ENCODE data around the gene ZNF280D. TPM values are rescaled to one million over a fixed set of nuclear protein-coding genes. Genes with fewer than 3 reads are reported as not detected.

ZNF280D gene
- total RNA-seq, 4 donors from 2014 or later = 22.4 to 79.2 (median 43.3) TPM

DNA sequence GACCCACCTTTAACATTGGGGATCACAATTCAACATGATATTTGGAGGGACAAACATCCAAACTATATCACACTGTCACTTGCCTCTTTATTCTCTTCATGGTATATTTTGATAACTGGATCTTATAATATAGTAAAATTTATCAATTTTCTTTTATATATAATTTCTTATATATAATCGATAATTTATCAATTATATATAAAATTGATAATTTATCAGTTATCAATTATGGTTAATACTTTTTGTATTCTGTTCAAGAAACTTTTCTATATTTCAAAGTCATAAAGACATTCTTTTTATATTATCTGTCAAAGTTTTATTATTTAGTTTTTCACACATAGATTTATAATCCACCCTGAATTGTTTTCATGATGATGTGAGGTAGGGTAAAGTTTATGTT is 132.9 kb downstream of the ZNF280D start:
- intact Hi-C loops (cut with DNase I; ENCODE audit: low total_unique reads) (no loop called here), in situ Hi-C loops (cut with MboI; ENCODE audit: low pct_ligation_motif_present in 1 of 4, low pct_unique_long_range_greater_than_20kb in 1 of 4, low sequenced_read_pairs in 3 of 4) (no loop called here)

GRCh38 chr15:56598991-56599390 is 134.3 kb downstream of the ZNF280D start:
- no peak overlapping the region for H3K27ac ChIP-seq
- no peak overlapping the region for H3K4me3 ChIP-seq
- peaks cover 14 to 17% of the 10 kb centered on the region in 2 donors for H3K9me3 ChIP-seq
- no peaks in the 10 kb centered on the region for H3K27me3 ChIP-seq
- no peak for DNase-seq
- in situ Hi-C loops (cut with MboI; ENCODE audit: low pct_ligation_motif_present in 1 of 4, low pct_unique_long_range_greater_than_20kb in 1 of 4, low sequenced_read_pairs in 3 of 4) (no loop called here), intact Hi-C loops (cut with DNase I; ENCODE audit: low total_unique reads) (no loop called here)
- TF ChIP-seq EP300 (IDR thresholded peaks at IDR 0.05; ENCODE audit: low read depth) (no peak), POLR2AphosphoS5 (IDR thresholded peaks at IDR 0.05) (no peak), CTCF (IDR thresholded peaks at IDR 0.05) (no peak), POLR2A (IDR thresholded peaks at IDR 0.05) (no peak)
- H3K4me1 ChIP-seq = no peaks in the 10 kb centered on the region
- 94 to 95% methylated on average over 2 to 5 of the region's 5 CpGs for WGBS, 2 donors (ENCODE audit: low coverage in 1 of 2)
- H3K36me3 ChIP-seq = no peaks in the 10 kb centered on the region

More for the DNA sequence above, 132.9 kb downstream of the ZNF280D start:
- H3K36me3 ChIP-seq = no peaks in the 10 kb centered on the region
- no peak for DNase-seq
- TF ChIP-seq POLR2AphosphoS5 (IDR thresholded peaks at IDR 0.05) (no peak), CTCF (IDR thresholded peaks at IDR 0.05) (no peak), EP300 (IDR thresholded peaks at IDR 0.05; ENCODE audit: low read depth) (no peak), POLR2A (IDR thresholded peaks at IDR 0.05) (no peak)
- no peaks in the 10 kb centered on the region for H3K4me1 ChIP-seq
- H3K27me3 ChIP-seq = no peaks in the 10 kb centered on the region
- H3K27ac ChIP-seq = no peak overlapping the region
- H3K4me3 ChIP-seq = no peak overlapping the region
- H3K9me3 ChIP-seq = peaks cover 14 to 17% of the 10 kb centered on the region in 2 donors
- 92 to 100% methylated on average over 1 of the region's 1 CpG for WGBS, 2 donors (ENCODE audit: low coverage in 1 of 2)

DNA sequence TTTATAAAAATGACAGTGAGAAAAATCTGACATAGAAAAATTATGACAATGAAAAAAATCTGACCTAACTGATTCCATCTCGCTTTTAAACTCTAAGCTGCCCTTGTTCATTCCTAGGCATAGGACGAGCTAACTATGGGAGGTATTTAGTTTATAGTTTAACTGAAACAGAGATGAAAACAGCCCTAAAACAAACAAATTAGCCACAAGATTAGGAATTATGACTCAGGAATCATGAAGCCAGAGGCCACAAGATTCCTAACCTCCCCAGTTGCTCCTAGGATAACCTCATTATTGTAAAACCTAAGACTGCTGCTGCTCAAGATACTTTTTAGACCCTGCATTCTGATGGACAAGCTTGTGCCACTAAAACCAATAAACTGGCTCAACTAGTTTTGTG is 145.6 kb downstream of the ZNF280D start:
- no peak overlapping the region for H3K4me3 ChIP-seq
- intact Hi-C loops (cut with DNase I; ENCODE audit: low total_unique reads) (no loop called here), in situ Hi-C loops (cut with MboI; ENCODE audit: low pct_ligation_motif_present in 1 of 4, low pct_unique_long_range_greater_than_20kb in 1 of 4, low sequenced_read_pairs in 3 of 4) (no loop called here)
- H3K27ac ChIP-seq = no peak overlapping the region
- WGBS, 2 donors (ENCODE audit: low coverage in 1 of 2) = 86 to 93% methylated on average over 2 of the region's 2 CpGs
- no peaks in the 10 kb centered on the region for H3K27me3 ChIP-seq
- no peaks in the 10 kb centered on the region for H3K36me3 ChIP-seq
- no peak for DNase-seq
- peaks cover 10 to 18% of the 10 kb centered on the region in 2 donors for H3K9me3 ChIP-seq
- H3K4me1 ChIP-seq = no peaks in the 10 kb centered on the region
- no peak for TF ChIP-seq POLR2AphosphoS5 (IDR thresholded peaks at IDR 0.05)
- no peak for TF ChIP-seq POLR2A (IDR thresholded peaks at IDR 0.05)
- TF ChIP-seq EP300 (IDR thresholded peaks at IDR 0.05; ENCODE audit: low read depth) = no peak

DNA sequence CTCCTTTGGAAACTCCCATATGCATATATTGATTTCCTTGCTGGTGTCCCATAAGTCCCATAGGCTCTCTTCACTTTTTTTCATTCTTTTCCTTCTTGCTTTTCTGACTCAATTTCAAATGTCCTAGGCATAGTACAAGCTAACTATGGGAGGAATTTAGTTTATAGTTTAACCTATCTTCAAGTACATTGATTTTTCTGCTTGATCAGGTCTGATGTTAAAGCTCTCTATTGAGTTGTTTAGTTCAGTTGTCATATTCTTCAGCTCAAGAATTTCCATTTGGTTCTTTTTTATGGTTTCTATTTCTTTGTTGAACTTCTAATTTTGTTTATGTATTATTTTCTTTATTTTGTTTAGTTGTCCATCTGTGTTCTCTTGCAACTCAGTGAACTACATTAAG is 147.1 kb downstream of the ZNF280D start:
- intact Hi-C loops (cut with DNase I; ENCODE audit: low total_unique reads) = no loop called here
- Histone ChIP-seq H3K4me1 (no peaks in the 10 kb centered on the region), H3K27ac (no peak overlapping the region), H3K9me3 (peaks cover 10 to 18% of the 10 kb centered on the region in 2 donors), H3K36me3 (no peaks in the 10 kb centered on the region), H3K27me3 (no peaks in the 10 kb centered on the region), H3K4me3 (no peak overlapping the region)
- in situ Hi-C loops (cut with MboI; ENCODE audit: low pct_ligation_motif_present in 1 of 4, low pct_unique_long_range_greater_than_20kb in 1 of 4, low sequenced_read_pairs in 3 of 4) = no loop called here
- no peak for DNase-seq
- no peak for TF ChIP-seq POLR2AphosphoS5 (IDR thresholded peaks at IDR 0.05)

DNA sequence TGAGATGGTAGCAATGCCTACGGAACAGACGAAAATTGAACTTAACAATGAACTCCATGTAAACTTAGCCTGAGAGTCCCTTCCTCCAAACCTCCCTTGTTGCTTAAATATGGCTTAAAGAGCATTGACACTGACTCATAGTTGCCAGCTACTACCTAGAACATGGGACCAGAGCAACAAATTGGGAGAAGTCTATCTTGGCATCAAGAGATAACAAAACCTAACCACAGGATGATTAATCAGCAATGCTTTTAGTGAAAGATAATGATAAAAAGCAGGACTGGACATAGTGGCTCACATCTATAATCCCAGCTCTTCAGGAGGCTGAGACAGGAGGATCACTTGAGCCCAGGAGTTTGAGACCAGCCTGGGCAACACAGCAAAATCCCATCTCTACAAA is 150.5 kb downstream of the ZNF280D start:
- 86 to 90% methylated on average over 2 of the region's 2 CpGs for WGBS, 2 donors (ENCODE audit: low coverage in 1 of 2)
- Histone ChIP-seq H3K36me3 (no peaks in the 10 kb centered on the region), H3K27me3 (no peaks in the 10 kb centered on the region), H3K4me1 (no peaks in the 10 kb centered on the region), H3K27ac (no peak overlapping the region), H3K9me3 (peaks cover 10 to 18% of the 10 kb centered on the region in 2 donors), H3K4me3 (no peak overlapping the region)
- no peak for DNase-seq
- intact Hi-C loops (cut with DNase I; ENCODE audit: low total_unique reads) (no loop called here), in situ Hi-C loops (cut with MboI; ENCODE audit: low pct_ligation_motif_present in 1 of 4, low pct_unique_long_range_greater_than_20kb in 1 of 4, low sequenced_read_pairs in 3 of 4) (no loop called here)
- no peak for TF ChIP-seq POLR2AphosphoS5 (IDR thresholded peaks at IDR 0.05)
- TF ChIP-seq EP300 (IDR thresholded peaks at IDR 0.05; ENCODE audit: low read depth) = no peak
- TF ChIP-seq POLR2A (IDR thresholded peaks at IDR 0.05) = no peak
- no peak for TF ChIP-seq CTCF (IDR thresholded peaks at IDR 0.05)

Small RNAs within 50 kb of the gene (small RNA-seq; reads per million reads assigned to genes)
- gene RF00019 = 0 reads per million in 4 donors

Other genes with a start within 250 kb of the ZNF280D start
- 100 to 1,000 TPM; 105 to 446 (median 180) TPM for gene TCF12, start 185.1 kb upstream of the ZNF280D start, total RNA-seq

Data from transverse colon (tissue), 4 donors.